Body of pancreas (tissue), 4 donors: ENCODE results near the gene PLCB4. TPM values are rescaled to one million over a fixed set of nuclear protein-coding genes. Genes with fewer than 3 reads are reported as not detected.
"Not testable (repeated sequence)": the region's sequence is repeated elsewhere in the genome, so short reads cannot be mapped to it uniquely, and the experiment has no call there.

ENCODE experiments used
- ATAC-seq: fragments of 150-250 bp; one replicate; pipeline ENCODE4 v1.9.1; 2016
- DNase-seq, 4 donors: peaks; one replicate each; pipeline ENCODE4 v3.0.0-alpha.2; 2019
- H3K27ac ChIP-seq, 4 donors: fragments of 200-600 bp; sonication (generic); 1 replicate in 3 of 4; 2 replicates in 1 of 4; pipeline versions ENCODE4 v1.5.1 to v1.6.1; 2016 to 2019; ENCODE audit warnings: mild to moderate bottlenecking in 1 of 4, mixed read lengths in 1 of 4, moderate library complexity in 1 of 4
- H3K27me3 ChIP-seq, 2 donors: fragments of 200-600 bp; sonication (generic); one replicate each; pipeline ENCODE4 v1.6.0; 2016; ENCODE audit warnings: mild to moderate bottlenecking in 1 of 2
- H3K36me3 ChIP-seq, 2 donors: fragments of 200-600 bp; sonication (generic); replicated peaks in 1 of 2; 2 replicates each; pipeline ENCODE4 v1.5.1; 2016; ENCODE audit warnings: low read depth in 2 of 2; ENCODE audit not compliant: insufficient read depth in 1 of 2
- H3K4me1 ChIP-seq: fragments of 200-600 bp; sonication (generic); one replicate; pipeline ENCODE4 v1.6.0; 2016
- H3K4me3 ChIP-seq, 2 donors: fragments of 200-600 bp; sonication (generic); 1 replicate in 1 of 2; 2 replicates in 1 of 2; pipeline ENCODE4 v1.5.1; 2016 to 2019
- H3K9me3 ChIP-seq, 3 donors: fragments of 200-600 bp; sonication (generic); 1 replicate in 2 of 3; 2 replicates in 1 of 3; pipeline ENCODE4 v1.5.1; 2016
- POLR2A ChIP-seq, 3 donors: fragments of 450-650 bp; IDR thresholded peaks; one replicate each; pipeline ENCODE4 v1.6.1; 2016; ENCODE audit warnings: antibody characterized with exemption in 3 of 3, mild to moderate bottlenecking in 2 of 3
- WGBS, 2 donors: methylation state at CpG; one replicate each; pipeline ENCODE4 v1.1.5; 2017; 5-methylcytosine and 5-hydroxymethylcytosine counted together
- intact Hi-C: fragments of 100-400 bp; cut with DNase I; formaldehyde crosslinking; loops from one replicate; pipeline ENCODE4 v1.15.1; 2023
- total RNA-seq, 2 donors: library from RNA; depleted of rRNA; stranded (reverse); fragments of >200 nt; gene quantifications; one replicate each; pipeline ENCODE4 v1.1.0, GENCODE V29; 2016
- TF ChIP-seq, protein P1 (sequence below), 7 experiments: fragments of 450-650 bp in 4 of 7; fragments of 200-600 bp in 3 of 7; sonication (generic) in 3 of 7; IDR thresholded peaks; one replicate each; pipeline ENCODE4 v1.5.1; 2016 to 2019; ENCODE audit warnings: antibody characterized with exemption in 7 of 7

The PLCB4 gene
- total RNA-seq, 2 donors from 2014 or later = 1.3 to 3.4 TPM

DNA sequence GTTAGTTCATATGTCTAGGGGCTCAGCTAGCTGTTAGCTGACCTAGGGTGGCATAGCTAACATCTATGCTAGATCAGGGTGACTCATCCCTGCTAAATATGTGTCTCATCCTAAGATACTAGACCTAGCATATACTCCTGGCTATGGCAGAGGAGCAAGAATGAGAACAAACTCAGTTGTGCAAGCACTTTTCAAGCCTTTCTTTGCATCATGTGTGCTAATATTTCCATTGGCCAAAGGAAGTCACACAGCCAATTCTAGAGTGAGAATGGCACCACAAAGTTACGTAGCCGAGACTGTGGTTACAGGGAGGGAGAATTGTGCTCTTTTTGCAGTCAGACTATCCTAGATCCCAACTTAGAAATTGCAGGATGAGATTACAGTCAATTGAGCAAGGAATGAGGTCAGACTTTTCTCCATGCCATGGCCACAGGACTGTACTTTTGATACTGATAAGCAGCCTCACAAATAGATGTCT lies 78.7 kb downstream of the PLCB4 start:
- Histone ChIP-seq H3K4me3 (no peak overlapping the region), H3K27ac (no peak overlapping the region), H3K36me3 (no peaks in the 10 kb centered on the region), H3K9me3 (peaks cover 0 to 8% (median 0%) of the 10 kb centered on the region in 3 donors), H3K27me3 (no peaks in the 10 kb centered on the region), H3K4me1 (no peaks in the 10 kb centered on the region)
- intact Hi-C loops = no loop called here
- DNase-seq (no peak), ATAC-seq (no peak)
- no peak for TF ChIP-seq POLR2A (IDR thresholded peaks at IDR 0.05)
- TF ChIP-seq, protein P1, sequence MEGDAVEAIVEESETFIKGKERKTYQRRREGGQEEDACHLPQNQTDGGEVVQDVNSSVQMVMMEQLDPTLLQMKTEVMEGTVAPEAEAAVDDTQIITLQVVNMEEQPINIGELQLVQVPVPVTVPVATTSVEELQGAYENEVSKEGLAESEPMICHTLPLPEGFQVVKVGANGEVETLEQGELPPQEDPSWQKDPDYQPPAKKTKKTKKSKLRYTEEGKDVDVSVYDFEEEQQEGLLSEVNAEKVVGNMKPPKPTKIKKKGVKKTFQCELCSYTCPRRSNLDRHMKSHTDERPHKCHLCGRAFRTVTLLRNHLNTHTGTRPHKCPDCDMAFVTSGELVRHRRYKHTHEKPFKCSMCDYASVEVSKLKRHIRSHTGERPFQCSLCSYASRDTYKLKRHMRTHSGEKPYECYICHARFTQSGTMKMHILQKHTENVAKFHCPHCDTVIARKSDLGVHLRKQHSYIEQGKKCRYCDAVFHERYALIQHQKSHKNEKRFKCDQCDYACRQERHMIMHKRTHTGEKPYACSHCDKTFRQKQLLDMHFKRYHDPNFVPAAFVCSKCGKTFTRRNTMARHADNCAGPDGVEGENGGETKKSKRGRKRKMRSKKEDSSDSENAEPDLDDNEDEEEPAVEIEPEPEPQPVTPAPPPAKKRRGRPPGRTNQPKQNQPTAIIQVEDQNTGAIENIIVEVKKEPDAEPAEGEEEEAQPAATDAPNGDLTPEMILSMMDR (IDR thresholded peaks at IDR 0.05) = no peak
- 59 to 61% methylated on average over 2 of the region's 2 CpGs for WGBS, 2 donors

DNA sequence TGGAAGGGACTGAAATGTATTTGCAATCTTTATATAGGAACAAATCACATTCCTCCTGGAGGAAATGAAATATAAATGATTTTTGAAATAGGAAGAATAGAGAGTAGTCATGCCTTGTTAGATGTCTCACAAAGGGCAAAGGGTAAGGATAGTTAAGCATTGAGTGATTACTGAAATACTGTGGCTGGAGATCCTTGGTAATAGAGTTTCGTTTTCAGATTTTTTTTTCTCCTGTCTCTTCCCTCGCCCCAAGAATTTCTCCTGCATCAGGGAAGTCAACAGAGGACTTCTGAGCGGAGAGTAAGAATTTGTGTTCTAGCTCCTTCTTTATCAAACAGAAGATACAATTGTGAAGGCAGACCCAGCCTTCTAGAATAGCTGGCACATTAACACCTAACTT lies 79.4 kb downstream of the PLCB4 start:
- intact Hi-C loops = no loop called here
- 68 to 70% methylated on average over 3 of the region's 3 CpGs for WGBS, 2 donors
- TF ChIP-seq POLR2A (IDR thresholded peaks at IDR 0.05) = no peak
- TF ChIP-seq, protein P1 (IDR thresholded peaks at IDR 0.05) = no peak
- DNase-seq = no peak
- H3K4me1 ChIP-seq = no peaks in the 10 kb centered on the region
- no peaks in the 10 kb centered on the region for H3K36me3 ChIP-seq
- no peak overlapping the region for H3K27ac ChIP-seq
- H3K27me3 ChIP-seq = no peaks in the 10 kb centered on the region
- ATAC-seq = no peak
- no peak overlapping the region for H3K4me3 ChIP-seq
- H3K9me3 ChIP-seq = peaks cover 0 to 8% (median 0%) of the 10 kb centered on the region in 3 donors

DNA sequence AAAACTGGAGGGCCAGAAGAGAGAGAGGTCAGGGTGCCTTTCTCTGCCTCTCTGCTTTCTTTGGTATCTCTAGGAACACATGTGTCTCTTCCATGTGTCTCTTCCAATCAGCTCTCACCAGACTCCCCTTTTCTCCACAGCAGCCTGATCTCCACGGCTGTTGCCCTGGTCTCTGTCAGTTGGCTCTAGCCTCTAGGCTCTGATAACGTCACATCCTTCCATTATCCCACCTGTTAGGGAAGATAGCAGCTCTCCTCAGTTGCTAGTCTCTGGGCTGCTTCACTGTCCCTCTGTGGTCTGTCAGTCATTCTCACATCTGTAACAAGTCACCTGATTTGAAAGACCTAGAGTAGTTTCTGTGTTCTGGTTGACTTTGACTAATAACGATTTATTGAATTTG lies 80.2 kb downstream of the PLCB4 start:
- intact Hi-C loops = no loop called here
- TF ChIP-seq POLR2A (IDR thresholded peaks at IDR 0.05) = no peak
- TF ChIP-seq, protein P1 (IDR thresholded peaks at IDR 0.05) = no peak
- 63 to 70% methylated on average over 3 of the region's 3 CpGs for WGBS, 2 donors

DNA sequence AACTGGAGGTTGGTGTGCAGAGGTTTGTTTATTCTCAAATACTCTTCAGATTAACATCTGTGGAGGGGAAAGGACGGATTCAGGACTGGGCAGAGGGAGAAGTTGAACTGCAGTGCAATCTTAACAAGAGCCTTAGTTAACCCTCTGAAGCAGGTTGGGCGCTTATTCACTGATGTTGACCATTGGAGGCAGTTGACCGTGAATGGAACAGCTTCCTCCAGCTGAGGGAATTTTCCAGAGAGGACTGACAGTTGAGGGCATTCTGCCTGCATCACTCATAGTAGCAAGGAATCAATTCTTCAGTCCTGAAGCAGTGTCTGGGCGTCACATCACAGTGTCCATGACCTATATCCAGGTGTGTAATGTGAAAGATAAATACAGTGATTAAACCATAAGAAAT lies 80.9 kb downstream of the PLCB4 start:
- DNase-seq (no peak), ATAC-seq (no peak)
- no peak overlapping the region for H3K4me3 ChIP-seq
- H3K27ac ChIP-seq = no peak overlapping the region
- WGBS, 2 donors = 45 to 55% methylated on average over 4 of the region's 4 CpGs
- intact Hi-C loops = no loop called here
- no peaks in the 10 kb centered on the region for H3K4me1 ChIP-seq
- TF ChIP-seq, protein P1 (IDR thresholded peaks at IDR 0.05) = no peak
- TF ChIP-seq POLR2A (IDR thresholded peaks at IDR 0.05) = no peak
- no peaks in the 10 kb centered on the region for H3K27me3 ChIP-seq
- H3K9me3 ChIP-seq = peaks cover 0 to 8% (median 0%) of the 10 kb centered on the region in 3 donors
- no peaks in the 10 kb centered on the region for H3K36me3 ChIP-seq

More for the DNA sequence above, 80.2 kb downstream of the PLCB4 start:
- DNase-seq (no peak), ATAC-seq (no peak)
- H3K36me3 ChIP-seq = no peaks in the 10 kb centered on the region
- H3K4me3 ChIP-seq = no peak overlapping the region
- H3K27ac ChIP-seq = no peak overlapping the region
- no peaks in the 10 kb centered on the region for H3K27me3 ChIP-seq
- H3K9me3 ChIP-seq = peaks cover 0 to 8% (median 0%) of the 10 kb centered on the region in 3 donors
- no peaks in the 10 kb centered on the region for H3K4me1 ChIP-seq

DNA sequence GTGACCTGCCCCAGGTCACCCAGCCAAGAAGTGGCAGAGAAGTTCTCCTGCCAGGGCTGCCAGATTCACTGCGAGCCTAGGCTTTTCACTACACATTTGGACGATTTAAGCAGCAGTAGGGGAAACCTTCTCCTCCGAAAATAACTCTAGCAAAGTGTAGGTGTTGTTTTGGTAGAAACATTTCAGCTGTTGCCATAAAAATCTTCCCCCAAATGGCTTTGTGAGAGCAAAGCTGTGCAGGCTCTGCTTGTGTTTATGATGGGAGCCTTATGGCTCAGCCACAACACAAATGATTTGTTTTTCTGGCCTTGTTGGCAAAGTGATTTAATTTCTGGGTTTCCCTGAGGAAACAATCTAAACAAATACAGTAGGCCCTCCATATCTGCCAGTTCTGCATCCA lies 81.8 kb downstream of the PLCB4 start:
- no peak overlapping the region for H3K4me3 ChIP-seq
- no peaks in the 10 kb centered on the region for H3K27me3 ChIP-seq
- no peaks in the 10 kb centered on the region for H3K4me1 ChIP-seq
- no peaks in the 10 kb centered on the region for H3K36me3 ChIP-seq
- no peak for TF ChIP-seq POLR2A (IDR thresholded peaks at IDR 0.05)
- TF ChIP-seq, protein P1 (IDR thresholded peaks at IDR 0.05) = no peak
- DNase-seq (no peak), ATAC-seq (no peak)
- 66 to 73% methylated on average over 3 of the region's 3 CpGs for WGBS, 2 donors
- intact Hi-C loops = no loop called here
- H3K9me3 ChIP-seq = peaks cover 0 to 8% (median 0%) of the 10 kb centered on the region in 3 donors
- no peak overlapping the region for H3K27ac ChIP-seq

DNA sequence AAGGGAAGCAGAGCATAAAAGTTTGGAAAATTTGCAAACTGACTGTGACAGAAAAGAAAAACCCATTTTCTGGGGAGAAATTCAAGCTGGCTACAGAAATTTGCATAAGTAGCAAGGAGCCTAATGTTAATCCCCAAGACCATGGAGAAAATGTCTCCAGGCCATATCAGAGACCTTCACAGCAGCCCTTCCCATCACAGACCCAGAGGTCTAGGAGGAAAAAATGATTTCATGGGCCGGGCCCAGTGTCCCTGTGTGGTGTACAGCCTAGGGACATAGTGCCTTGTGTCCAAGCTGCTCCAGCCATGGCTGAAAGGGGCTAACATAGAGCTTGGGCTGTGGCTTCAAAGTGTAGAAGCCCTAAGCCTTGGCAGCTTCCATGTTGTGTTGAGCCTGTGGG lies 83.3 kb downstream of the PLCB4 start:
- H3K36me3 ChIP-seq, H3K27ac ChIP-seq, H3K9me3 ChIP-seq, DNase-seq, ATAC-seq, H3K4me3 ChIP-seq, H3K4me1 ChIP-seq, H3K27me3 ChIP-seq, intact Hi-C loops: not testable (repeated sequence)
- WGBS, 2 donors = 0 to 29% methylated on average over 1 of the region's 1 CpG
